IPS-18c (cell line): Measurements from ENCODE around the gene SH2B3.

Experiments
- H3K4me3 ChIP-seq: 2 replicates; pipeline ENCODE4 v1.7.0; 2013; ENCODE audit warnings: low read depth, mild to moderate bottlenecking, low read length, moderate library complexity; ENCODE audit not compliant: insufficient read depth
- H3K9me3 ChIP-seq: one replicate; pipeline ENCODE4 v1.6.1; 2013; ENCODE audit warnings: mild to moderate bottlenecking, low read length, moderate library complexity; ENCODE audit not compliant: control insufficient read depth, insufficient read depth

Gene SH2B3

GRCh38 chr12:111414711-111415252 is 9.1 kb downstream of the SH2B3 start:
- no peak overlapping the region; the same call in 1 of the 2 replicates for H3K4me3 ChIP-seq
- no peaks in the 10 kb centered on the region for H3K9me3 ChIP-seq

GRCh38 chr12:111417290-111417689 is 11.6 kb downstream of the SH2B3 start:
- no peak overlapping the region for H3K4me3 ChIP-seq
- no peaks in the 10 kb centered on the region for H3K9me3 ChIP-seq

GRCh38 chr12:111417784-111418593 is 12.3 kb downstream of the SH2B3 start:
- no peaks in the 10 kb centered on the region for H3K9me3 ChIP-seq
- H3K4me3 ChIP-seq = no peak overlapping the region

DNA sequence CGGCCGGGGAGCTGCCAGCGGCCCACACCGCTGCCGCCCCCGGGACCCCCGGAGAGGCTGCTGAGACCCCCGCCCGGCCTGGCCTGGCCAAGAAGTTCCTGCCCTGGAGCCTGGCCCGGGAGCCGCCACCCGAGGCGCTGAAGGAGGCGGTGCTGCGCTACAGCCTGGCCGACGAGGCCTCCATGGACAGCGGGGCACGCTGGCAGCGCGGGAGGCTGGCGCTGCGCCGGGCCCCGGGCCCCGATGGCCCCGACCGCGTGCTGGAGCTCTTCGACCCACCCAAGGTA is 12.8 kb downstream of the SH2B3 start:
- Histone ChIP-seq H3K9me3 (no peaks in the 10 kb centered on the region), H3K4me3 (no peak overlapping the region)

DNA sequence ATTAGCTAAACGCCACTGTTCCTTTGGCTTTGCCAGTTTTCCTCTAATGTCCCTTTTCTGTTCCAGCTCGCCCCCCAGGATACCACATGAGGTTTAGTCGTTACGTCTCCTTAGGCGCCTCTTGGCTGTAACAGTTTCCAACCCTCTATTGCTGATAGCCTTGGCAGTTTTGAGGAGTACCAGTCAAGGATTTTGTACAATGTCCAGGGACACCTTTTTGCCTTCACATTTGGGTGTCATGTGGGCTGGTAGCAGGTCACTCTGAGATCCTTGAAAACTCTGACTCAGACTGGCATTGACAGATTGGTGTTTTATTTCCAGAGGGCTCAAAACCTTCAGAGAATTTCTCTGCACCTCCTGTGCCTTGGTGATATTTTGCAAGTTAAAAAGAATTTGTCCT is 14.1 kb downstream of the SH2B3 start:
- H3K4me3 ChIP-seq = no peak overlapping the region
- no peaks in the 10 kb centered on the region for H3K9me3 ChIP-seq

DNA sequence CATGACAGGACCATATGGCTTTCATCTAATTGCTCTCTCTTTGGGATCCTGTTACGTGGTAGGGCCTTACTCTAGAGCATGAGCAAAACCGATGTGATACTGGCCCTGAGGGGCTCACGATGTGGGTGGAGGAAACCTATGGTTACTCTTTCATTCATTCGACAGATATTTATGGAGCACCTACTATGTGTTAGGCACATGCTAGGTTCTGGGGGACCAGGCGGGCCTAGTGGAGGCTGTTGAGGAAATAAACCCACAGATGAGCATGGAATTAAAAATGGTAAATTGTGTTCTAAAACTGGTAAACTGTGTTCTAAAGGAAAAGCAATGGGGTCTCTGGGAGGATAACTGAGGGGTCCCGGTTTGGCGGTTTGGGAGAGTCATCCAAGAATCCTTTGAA is 14.8 kb downstream of the SH2B3 start:
- Histone ChIP-seq H3K9me3 (no peaks in the 10 kb centered on the region), H3K4me3 (no peak overlapping the region)

DNA sequence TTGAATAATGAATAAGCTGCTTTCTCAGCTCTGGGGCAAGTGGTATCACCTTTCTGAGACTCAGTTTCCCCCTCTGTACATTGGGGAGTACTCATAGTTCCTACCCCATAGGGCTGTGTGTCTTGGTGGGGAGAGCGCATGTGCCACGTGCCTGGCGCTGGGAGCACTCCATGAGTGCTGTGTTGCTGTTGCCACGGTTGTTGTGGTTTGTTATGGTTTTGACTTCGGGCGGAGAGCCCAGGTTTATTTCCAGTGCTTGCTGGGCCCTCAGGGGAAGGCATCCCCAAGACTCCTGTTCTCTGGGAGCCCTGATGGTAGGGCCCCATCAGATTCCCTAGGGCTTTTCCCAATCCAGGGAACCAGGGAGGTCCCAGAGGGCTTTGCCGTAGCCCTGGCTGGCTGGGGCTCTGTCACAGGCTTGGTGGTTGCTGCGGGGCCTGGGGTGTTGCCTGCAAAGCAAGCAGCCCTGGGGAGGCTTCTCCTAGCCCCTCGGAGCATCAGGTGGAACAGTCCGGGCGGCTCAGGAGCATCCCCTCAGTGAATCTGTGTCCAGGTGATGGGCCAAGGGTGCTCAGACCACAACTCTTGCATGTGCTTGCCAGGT is 18.6 kb downstream of the SH2B3 start:
- H3K9me3 ChIP-seq = peaks cover 2% of the 10 kb centered on the region
- H3K4me3 ChIP-seq = no peak overlapping the region

GRCh38 chr12:111424793-111425251 is 19.1 kb downstream of the SH2B3 start:
- H3K4me3 ChIP-seq = no peak overlapping the region

DNA sequence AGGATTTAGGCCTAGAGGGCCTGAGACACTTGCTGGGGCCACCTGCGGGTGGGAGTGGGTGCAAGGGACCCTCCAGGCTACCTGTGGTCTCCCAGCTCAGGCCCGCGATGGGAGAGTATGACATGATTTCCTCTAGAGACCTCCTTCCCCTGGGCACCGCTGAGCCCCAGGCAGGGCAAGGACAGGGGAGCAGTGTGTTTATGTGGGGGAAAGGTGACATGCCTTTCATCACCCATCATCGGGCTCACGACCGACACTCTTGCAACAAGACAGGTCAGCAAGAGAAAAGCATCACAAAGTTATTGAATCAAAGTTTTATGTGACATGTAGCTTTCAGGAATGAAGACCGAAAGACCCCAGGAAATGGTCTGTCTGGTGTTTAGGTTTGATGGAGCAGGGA is 19.9 kb downstream of the SH2B3 start:
- Histone ChIP-seq H3K9me3 (peaks cover 2% of the 10 kb centered on the region), H3K4me3 (no peak overlapping the region)

More at GRCh38 chr12:111424793-111425251, 19.1 kb downstream of the SH2B3 start:
- H3K9me3 ChIP-seq = peaks cover 2% of the 10 kb centered on the region

GRCh38 chr12:111426344-111427185 is 20.8 kb downstream of the SH2B3 start:
- Histone ChIP-seq H3K9me3 (peaks cover 2% of the 10 kb centered on the region), H3K4me3 (no peak overlapping the region)

- Histone ChIP-seq H3K4me3 (no peak overlapping the region), H3K9me3 (peaks cover 2% of the 10 kb centered on the region)
Measured at GRCh38 chr12:111427417-111428074, 21.8 kb downstream of the SH2B3 start.

DNA sequence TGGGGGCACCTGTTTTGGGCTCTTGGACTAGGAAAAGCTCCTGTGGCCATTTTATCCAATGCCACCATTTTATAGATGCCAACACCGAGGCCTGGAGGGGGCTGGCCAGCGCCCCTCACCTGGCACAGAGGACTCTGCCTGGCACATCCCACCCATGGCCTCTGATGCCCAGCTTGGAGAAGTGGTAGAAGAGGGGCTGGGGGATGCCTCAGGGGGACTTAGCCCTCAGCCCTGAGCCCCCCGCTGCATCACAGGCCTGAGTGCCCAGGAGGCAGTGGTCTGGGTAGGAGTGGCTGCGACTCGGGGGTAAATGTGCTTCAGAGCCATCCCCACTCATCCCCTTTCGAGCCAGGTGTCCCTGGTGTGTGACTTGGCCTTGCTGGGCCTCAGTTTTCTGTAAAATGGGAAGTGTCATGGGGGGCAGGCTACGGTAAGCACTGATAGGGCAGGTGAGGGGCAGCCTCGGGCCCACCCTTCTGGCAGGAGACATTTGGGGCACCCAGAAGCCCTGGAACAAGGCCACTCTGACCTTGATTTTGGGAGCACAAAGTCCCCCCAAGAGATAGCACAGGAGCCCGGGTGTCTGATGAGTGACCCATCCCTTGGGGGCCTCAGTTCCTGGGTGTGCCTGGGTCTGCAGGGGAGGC is 22.5 kb downstream of the SH2B3 start:
- Histone ChIP-seq H3K4me3 (no peak overlapping the region), H3K9me3 (peaks cover 2% of the 10 kb centered on the region)

GRCh38 chr12:111428728-111429175 is 23.0 kb downstream of the SH2B3 start:
- Histone ChIP-seq H3K9me3 (peaks cover 2% of the 10 kb centered on the region), H3K4me3 (no peak overlapping the region)

DNA sequence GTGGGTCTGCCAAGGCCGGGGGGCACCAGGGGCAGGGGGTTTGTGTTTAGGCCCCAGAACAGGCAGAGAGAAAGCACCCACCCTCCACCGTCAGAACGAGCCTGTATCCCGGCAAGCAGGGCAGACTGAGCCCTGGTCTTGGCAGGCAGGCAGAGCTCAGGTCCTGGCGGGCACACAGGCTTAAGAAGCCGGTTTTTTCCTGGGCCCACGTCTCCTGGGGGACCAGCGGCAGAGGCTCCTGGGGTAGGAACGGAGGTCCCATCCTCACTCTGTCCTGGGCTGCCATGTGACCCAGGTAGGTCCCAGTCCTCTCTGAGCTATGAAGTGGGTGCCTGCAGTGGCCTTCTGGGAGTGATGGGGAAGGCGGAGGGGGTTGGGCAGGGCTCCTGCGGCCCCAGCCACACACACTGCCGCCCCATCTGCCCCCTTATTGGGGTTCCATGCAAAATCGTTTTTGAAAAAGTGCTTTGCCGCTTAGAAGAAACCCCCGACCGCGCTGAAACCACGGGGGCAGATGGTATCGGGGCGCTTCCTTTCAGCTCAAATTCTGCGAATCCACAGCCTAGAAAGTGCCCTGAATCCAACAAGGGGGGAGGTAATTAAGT is 24.2 kb downstream of the SH2B3 start:
- H3K4me3 ChIP-seq = no peak overlapping the region
- peaks cover 2% of the 10 kb centered on the region for H3K9me3 ChIP-seq

GRCh38 chr12:111430433-111431353 is 25.0 kb downstream of the SH2B3 start:
- peaks cover under 1% of the 10 kb centered on the region for H3K9me3 ChIP-seq
- H3K4me3 ChIP-seq = no peak overlapping the region
